WI38 (cell line): ENCODE measurements around the gene PTGFRN.

Experiments
- H3K4me3 ChIP-seq: 2 replicates; pipeline ENCODE4 v1.5.1; 2011; ENCODE audit warnings: low read depth, mild to moderate bottlenecking, control low read depth, low read length
- TF ChIP-seq, protein P1 (sequence below): IDR thresholded peaks from 2 replicates; pipeline ENCODE4 v1.5.1; 2012; ENCODE audit warnings: low read depth, mild to moderate bottlenecking, control low read depth, low read length

Gene PTGFRN

DNA sequence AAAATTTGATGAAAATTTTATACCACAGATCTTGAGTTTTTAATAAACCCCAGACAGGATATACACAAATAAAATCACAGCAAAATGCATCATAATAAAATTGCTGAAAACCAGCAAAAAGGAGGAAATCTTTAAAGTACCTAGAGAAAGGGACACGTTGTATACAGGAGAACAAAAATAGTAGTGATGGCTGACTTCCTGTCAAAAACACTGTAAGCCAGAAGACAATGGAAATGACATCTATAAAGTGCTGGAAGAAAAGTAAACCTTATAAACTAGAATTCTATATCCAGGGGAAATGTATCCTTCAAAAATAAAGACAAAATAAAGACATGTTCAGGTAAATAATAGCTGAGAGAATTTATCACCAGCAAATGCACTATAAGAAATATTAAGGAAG is 14.6 kb upstream of the PTGFRN start:
- H3K4me3 ChIP-seq = no peak overlapping the region
- TF ChIP-seq, protein P1, sequence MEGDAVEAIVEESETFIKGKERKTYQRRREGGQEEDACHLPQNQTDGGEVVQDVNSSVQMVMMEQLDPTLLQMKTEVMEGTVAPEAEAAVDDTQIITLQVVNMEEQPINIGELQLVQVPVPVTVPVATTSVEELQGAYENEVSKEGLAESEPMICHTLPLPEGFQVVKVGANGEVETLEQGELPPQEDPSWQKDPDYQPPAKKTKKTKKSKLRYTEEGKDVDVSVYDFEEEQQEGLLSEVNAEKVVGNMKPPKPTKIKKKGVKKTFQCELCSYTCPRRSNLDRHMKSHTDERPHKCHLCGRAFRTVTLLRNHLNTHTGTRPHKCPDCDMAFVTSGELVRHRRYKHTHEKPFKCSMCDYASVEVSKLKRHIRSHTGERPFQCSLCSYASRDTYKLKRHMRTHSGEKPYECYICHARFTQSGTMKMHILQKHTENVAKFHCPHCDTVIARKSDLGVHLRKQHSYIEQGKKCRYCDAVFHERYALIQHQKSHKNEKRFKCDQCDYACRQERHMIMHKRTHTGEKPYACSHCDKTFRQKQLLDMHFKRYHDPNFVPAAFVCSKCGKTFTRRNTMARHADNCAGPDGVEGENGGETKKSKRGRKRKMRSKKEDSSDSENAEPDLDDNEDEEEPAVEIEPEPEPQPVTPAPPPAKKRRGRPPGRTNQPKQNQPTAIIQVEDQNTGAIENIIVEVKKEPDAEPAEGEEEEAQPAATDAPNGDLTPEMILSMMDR = no peak

DNA sequence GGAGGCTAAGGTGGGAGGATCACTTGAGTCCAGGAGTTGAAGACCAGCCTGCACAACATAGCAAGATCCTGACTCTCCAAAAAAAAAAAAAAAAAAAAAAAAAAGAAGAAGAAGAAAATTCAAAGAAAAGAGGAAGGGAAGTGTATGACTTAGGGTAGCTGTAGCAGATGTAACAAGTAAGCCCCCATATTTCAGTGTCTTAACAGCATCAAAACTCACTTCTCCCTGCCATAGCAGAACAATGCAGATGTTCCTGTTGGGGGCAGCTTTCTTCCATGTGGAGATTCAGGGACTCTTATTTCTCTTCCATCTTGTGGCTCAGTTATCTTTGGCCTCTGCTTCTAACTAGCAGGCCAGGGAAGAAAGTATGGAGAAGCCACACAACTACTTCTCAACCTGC is 10.2 kb upstream of the PTGFRN start:
- TF ChIP-seq, protein P1 = no peak
- no peak overlapping the region for H3K4me3 ChIP-seq

DNA sequence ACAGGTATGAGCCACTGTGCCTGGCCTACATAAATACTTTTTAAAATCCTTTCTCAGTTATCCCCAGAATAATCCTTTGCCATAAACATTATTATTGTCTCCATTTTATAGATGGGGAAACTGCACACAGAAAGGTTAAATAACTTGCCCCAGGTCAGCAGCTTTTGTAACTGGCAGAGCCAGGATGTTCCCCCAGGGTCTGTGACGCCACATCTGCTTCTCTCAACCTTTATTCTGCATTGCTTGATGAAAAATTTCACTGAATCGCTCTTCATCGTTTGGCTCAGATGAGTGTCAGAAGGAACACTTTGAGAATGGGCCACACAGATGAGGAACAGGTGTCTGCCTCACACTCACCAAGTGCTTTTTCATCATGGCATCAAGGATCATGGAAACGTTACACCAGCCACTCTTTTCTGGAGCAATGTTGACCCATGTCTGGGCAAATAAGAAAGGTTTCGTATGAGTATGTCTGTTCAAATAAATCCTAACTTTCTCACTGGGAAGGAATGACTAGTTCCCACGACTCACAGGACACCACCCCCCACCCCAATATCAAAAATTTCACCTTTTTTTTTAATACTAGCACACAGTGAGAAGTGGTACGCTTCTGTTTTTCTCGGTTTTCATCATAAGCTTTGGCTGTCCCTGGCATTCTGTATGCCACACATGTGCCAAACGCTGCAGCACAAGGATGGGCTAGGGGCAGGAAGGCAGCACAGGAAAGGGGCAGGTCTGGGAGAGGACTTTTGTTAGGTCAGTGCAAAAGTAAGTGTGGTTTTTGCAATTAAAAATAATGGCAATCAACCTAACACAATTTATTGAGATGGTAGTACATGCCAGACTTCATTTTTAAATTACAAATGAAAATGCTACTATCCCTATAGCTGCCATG is 9.0 kb upstream of the PTGFRN start:
- TF ChIP-seq, protein P1 = no peak
- no peak overlapping the region for H3K4me3 ChIP-seq

DNA sequence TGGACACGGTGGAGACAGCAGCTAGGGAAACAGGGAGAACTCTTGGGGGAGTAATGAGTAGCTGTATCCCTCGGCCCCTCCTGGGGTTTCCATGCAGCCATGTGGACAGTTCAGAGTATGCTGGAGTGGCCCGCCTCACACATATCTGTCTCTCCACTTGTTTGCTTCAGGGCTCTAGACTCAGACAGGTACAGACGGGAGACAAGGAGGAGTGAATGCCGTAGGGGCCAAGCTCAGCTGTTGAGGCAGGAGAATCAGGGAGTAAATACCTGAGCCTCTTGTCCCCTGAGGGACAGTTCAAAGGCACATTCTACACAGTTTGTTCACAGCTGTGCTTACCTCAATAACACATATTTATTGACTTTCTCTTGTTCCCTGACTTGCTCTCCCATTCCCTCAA is 7.7 kb upstream of the PTGFRN start:
- TF ChIP-seq, protein P1 = no peak
- H3K4me3 ChIP-seq = no peak overlapping the region

DNA sequence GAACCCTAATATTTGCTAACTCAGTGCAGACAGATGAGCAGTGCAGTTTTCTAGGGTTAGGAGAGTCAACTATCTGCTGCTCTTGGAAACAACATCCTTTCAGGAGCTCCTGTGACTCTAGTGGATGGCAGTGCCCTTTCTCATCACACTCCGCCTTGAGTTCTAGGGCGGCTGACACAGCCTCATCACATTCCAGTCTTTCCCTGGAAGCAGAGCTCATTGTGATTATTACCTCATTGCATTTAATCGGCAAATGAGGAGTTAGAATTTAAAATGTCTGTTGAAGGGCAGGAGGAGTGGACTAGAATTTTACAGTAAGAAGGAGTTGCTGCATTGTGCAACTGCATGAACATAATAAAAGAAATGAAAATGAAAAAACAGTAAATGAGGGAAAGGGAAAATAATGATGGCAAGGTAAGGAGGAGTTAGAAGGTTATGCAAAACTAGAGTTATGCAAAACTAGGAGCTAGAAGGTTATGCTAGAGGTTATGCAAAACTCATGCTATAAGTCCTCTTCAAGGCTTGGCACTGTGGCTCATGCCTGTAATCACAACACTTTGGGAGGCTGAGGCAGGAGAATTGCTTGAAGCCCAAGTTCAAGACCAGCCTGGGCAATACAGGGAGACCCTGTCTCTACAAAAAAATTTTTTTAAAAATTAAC is 6.9 kb upstream of the PTGFRN start:
- H3K4me3 ChIP-seq = no peak overlapping the region
- TF ChIP-seq, protein P1 = no peak

DNA sequence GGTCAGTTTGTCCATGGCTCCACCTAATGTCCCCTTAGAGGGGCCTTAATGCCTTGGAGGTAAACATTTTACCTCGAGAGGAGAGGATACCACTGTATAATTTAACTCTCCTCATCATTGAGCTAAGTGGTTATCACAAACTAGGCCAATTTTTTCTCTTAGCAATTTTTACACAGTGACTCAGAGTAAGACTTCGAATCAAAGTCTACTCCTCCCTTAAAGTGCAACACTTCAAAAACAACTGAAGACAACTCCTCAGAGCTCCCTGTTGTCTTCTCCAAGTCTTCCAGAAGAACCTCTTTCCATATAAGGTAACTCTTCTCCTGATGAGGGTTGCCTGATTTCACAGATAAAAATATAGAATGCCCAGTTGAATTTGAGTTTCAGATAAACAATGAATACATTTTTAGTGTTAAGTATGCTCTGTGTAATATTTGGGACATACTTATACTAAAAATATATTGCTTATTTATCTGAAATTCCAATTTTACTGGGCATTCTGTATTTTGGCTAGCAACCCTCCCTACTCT is 4.9 kb upstream of the PTGFRN start:
- TF ChIP-seq, protein P1 = no peak

DNA sequence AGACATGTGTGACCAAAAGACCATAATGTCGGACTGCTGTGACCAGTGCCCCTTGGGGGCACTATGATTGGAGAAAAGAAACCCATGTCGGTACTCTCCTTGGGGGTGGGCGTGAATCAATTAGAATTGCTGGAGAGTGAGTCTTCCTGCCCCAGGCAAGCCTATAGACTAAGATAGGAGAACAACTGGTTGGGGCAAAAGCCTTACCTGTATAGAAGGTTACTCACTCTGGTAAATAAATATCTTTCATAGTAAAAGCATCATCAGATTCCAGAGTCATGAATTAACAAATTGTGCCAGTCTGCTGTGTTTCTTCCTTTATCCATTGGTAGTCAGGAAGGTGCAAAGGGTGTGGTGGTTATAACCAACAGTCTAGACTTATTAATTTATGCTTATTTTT is 2.9 kb upstream of the PTGFRN start:
- TF ChIP-seq, protein P1 = no peak
- no peak overlapping the region for H3K4me3 ChIP-seq

More for the DNA sequence above, 4.9 kb upstream of the PTGFRN start:
- no peak overlapping the region for H3K4me3 ChIP-seq
